ENCODE results near the gene MEAK7. TPM values are rescaled to one million over a fixed set of nuclear protein-coding genes. Genes with fewer than 3 reads are reported as not detected.

The MEAK7 gene
- total and polyA plus RNA-seq, 5 donors from 2014 or later, result 5.8 to 11.9 (median 7.9) TPM

DNA sequence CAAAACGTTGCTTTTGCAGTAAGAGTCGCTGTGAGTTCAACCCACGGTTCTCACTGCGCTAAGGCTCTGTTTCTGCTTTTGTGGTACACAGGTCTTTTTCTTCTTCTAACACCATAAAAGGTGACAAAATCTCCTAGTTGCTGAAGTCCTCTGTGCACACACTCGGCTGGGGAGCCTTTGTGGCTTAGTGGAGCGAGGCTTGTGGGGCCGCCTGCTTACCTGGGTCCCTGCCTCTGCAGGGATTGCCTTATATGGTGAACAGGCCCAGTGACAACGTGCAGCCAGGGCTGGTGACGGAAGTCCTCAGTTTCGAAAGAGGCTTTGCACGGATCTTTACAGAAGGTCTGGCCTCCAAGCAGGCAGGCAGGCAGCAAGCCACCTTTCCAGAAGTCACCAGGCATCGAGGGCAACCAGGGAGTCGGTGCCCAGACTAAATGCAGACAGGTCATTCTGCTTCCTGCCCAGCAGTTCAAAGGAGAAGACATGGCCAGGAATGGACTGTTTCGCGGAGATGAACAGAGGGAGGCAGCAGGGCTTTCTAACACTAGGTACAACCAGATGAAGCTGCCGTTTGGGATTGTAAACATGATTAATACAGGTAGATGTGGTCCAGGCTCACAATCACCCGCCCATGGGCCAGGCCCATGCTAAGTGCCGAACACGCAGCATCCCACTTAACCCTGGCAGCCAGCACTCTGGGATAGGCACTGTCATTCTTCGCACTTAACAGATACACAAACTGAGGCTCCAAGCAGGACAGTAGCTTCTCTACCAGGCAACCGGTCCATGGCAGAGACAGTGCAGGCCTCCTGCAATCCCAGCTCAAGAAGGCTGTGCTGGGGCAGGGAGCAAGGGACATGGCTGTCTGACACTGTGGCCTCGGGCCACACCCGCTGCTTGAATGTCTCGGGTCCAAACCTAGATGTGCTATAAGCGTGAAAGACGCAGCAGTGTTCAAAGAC, 10.7 kb upstream of the MEAK7 start:
- Histone ChIP-seq H3K4me1 (ENCODE audit: control insufficient read depth, insufficient read depth, low read length, poor library complexity, severe bottlenecking) (peaks cover 58% of the 10 kb centered on the region), H3K36me3 (ENCODE audit: control insufficient read depth, insufficient read depth, low read length) (no peaks in the 10 kb centered on the region), H3K4me3 (ENCODE audit: low read depth, low read length) (peak overlapping the region; percentile 55), H3K27ac (ENCODE audit: insufficient read depth, low read length, poor library complexity, severe bottlenecking) (peak overlapping the region; percentile 85), H3K27me3 (ENCODE audit: control insufficient read depth, insufficient read depth, low read length) (no peaks in the 10 kb centered on the region), H3K9me3 (ENCODE audit: control insufficient read depth in 2 of 2, low read length in 2 of 2) (no peaks in the 10 kb centered on the region)
- Mint-ChIP-seq H3K4me1 (peaks cover 25 to 80% (median 43%) of the 10 kb centered on the region in 4 donors), H3K27ac (peak overlapping the region; percentile 95 to 98 (median 96)), H3K4me3 (peak overlapping the region; percentile 66 to 82 (median 72)), H3K9me3 (peaks cover 0 to 1% (median 0%) of the 10 kb centered on the region in 7 donors), H3K36me3 (no peaks in the 10 kb centered on the region), H3K27me3 (no peaks in the 10 kb centered on the region)
- ATAC-seq (ENCODE audit: low read depth in 2 of 2) (peak; percentile 92 to 93), DNase-seq (peak; percentile 65 to 96 (median 84))

DNA sequence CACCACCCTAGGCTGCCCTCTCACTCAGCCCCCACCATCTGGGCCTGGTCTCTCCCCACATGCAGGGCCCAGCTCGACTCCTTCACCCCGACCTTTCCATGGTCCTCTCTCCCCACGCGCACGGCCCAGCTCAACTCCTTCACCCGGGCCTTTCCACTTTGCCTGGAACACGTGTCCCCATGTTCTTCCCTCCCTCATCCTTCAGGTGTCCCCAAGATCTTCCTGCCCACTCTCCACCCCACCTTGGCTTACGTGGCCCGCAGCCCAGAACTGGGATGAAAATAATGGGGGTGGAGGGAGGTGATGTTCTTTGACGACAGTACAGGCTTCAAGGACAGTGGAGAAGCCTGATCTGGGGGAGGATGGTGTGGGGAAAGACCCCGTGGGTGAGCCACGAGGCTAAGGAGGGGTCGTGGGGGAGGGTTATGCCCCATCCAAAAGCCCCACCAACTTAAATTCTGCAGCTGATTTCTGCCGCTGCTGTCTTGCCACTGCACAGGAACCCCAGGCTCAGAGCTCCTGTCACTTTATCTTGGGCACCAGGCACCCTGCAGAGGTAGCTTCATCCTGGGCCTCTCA, 9.9 kb upstream of the MEAK7 start:
- peak in 1 of 2 donors; percentile 1 for ATAC-seq (ENCODE audit: low read depth in 2 of 2)
- peak overlapping the region; percentile 95 to 98 (median 96) for H3K27ac Mint-ChIP-seq
- no peaks in the 10 kb centered on the region for H3K36me3 Mint-ChIP-seq
- Histone ChIP-seq H3K27me3 (ENCODE audit: control insufficient read depth, insufficient read depth, low read length) (no peaks in the 10 kb centered on the region), H3K27ac (ENCODE audit: insufficient read depth, low read length, poor library complexity, severe bottlenecking) (peak overlapping the region; percentile 85), H3K4me3 (ENCODE audit: low read depth, low read length) (peak overlapping the region; percentile 52), H3K9me3 (ENCODE audit: control insufficient read depth in 2 of 2, low read length in 2 of 2) (no peaks in the 10 kb centered on the region), H3K4me1 (ENCODE audit: control insufficient read depth, insufficient read depth, low read length, poor library complexity, severe bottlenecking) (peaks cover 58% of the 10 kb centered on the region), H3K36me3 (ENCODE audit: control insufficient read depth, insufficient read depth, low read length) (no peaks in the 10 kb centered on the region)
- peak in 1 of 3 donors; percentile 13 for DNase-seq
- peak overlapping the region; percentile 66 to 82 (median 72) for H3K4me3 Mint-ChIP-seq
- peaks cover 0 to 2% (median 0%) of the 10 kb centered on the region in 7 donors for H3K9me3 Mint-ChIP-seq
- peaks cover 25 to 73% (median 43%) of the 10 kb centered on the region in 4 donors for H3K4me1 Mint-ChIP-seq
- no peaks in the 10 kb centered on the region for H3K27me3 Mint-ChIP-seq

DNA sequence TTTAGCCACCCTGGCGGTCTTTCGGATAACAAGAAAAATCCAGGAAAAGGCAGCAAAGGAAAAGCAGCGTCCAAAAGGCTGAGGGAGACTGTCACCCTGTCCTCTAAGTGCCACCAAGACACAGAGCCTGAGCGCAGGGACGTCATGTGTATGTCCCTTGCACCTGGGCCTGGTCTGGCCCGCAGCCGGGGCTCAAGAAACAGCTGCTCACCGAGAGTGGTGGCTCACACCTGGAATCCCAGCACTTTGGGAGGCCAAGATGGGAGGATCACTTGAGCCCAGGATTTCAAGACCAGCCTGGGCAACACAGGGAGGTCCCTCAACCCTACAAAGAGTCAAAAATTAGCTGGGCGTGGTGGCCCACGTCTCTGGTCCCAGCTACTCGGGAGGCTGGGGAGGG, 9.2 kb upstream of the MEAK7 start:
- H3K9me3 ChIP-seq (ENCODE audit: control insufficient read depth in 2 of 2, low read length in 2 of 2), result no peaks in the 10 kb centered on the region
- Mint-ChIP-seq H3K27ac (peak overlapping the region; percentile 95 to 98 (median 96)), H3K36me3 (no peaks in the 10 kb centered on the region), H3K4me3 (peak overlapping the region; percentile 21 to 75 (median 64)), H3K4me1 (peaks cover 28 to 68% (median 44%) of the 10 kb centered on the region in 4 donors), H3K9me3 (peaks cover 0 to 2% (median 0%) of the 10 kb centered on the region in 7 donors), H3K27me3 (no peaks in the 10 kb centered on the region)
- H3K36me3 ChIP-seq (ENCODE audit: control insufficient read depth, insufficient read depth, low read length), result no peaks in the 10 kb centered on the region
- no peaks in the 10 kb centered on the region for H3K27me3 ChIP-seq (ENCODE audit: control insufficient read depth, insufficient read depth, low read length)
- H3K4me3 ChIP-seq (ENCODE audit: low read depth, low read length), result no peak overlapping the region
- H3K4me1 ChIP-seq (ENCODE audit: control insufficient read depth, insufficient read depth, low read length, poor library complexity, severe bottlenecking), result peaks cover 62% of the 10 kb centered on the region
- no peak for ATAC-seq (ENCODE audit: low read depth in 2 of 2)
- no peak for DNase-seq
- H3K27ac ChIP-seq (ENCODE audit: insufficient read depth, low read length, poor library complexity, severe bottlenecking), result peak overlapping the region; percentile 85

DNA sequence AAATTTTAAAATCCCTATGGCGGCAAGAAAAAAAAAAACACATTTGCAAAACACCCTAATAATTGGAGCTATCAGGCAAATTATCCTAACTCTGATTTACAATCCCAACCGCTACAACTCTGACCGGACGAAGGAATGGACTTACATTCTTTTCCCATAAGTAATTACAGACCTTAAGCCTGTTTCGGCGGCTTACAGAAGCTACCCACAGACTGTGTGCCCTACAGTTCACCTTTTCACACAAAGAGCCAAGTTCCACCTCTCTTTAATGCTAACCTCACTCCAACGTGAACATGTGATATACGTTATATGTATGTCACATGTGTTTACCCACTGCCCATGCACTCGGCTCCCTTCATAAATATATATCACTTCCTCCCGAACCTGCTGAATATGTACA, 8.7 kb upstream of the MEAK7 start:
- Histone ChIP-seq H3K9me3 (ENCODE audit: control insufficient read depth in 2 of 2, low read length in 2 of 2) (no peaks in the 10 kb centered on the region), H3K4me1 (ENCODE audit: control insufficient read depth, insufficient read depth, low read length, poor library complexity, severe bottlenecking) (peaks cover 63% of the 10 kb centered on the region), H3K27ac (ENCODE audit: insufficient read depth, low read length, poor library complexity, severe bottlenecking) (peak overlapping the region; percentile 85), H3K27me3 (ENCODE audit: control insufficient read depth, insufficient read depth, low read length) (no peaks in the 10 kb centered on the region), H3K4me3 (ENCODE audit: low read depth, low read length) (no peak overlapping the region), H3K36me3 (ENCODE audit: control insufficient read depth, insufficient read depth, low read length) (no peaks in the 10 kb centered on the region)
- no peaks in the 10 kb centered on the region for H3K27me3 Mint-ChIP-seq
- H3K27ac Mint-ChIP-seq, result peak overlapping the region; percentile 95 to 98 (median 96)
- no peak for DNase-seq
- peak overlapping the region in 3 of 4 donors; percentile 5 to 59 (median 21) for H3K4me3 Mint-ChIP-seq
- H3K36me3 Mint-ChIP-seq, result no peaks in the 10 kb centered on the region
- peaks cover 0 to 2% (median 0%) of the 10 kb centered on the region in 7 donors for H3K9me3 Mint-ChIP-seq
- no peak for ATAC-seq (ENCODE audit: low read depth in 2 of 2)
- peaks cover 31 to 69% (median 48%) of the 10 kb centered on the region in 4 donors for H3K4me1 Mint-ChIP-seq

- peak overlapping the region in 1 of 4 donors; percentile 79 for H3K4me3 Mint-ChIP-seq
- Histone ChIP-seq H3K4me1 (ENCODE audit: control insufficient read depth, insufficient read depth, low read length, poor library complexity, severe bottlenecking) (peaks cover 68% of the 10 kb centered on the region), H3K36me3 (ENCODE audit: control insufficient read depth, insufficient read depth, low read length) (no peaks in the 10 kb centered on the region), H3K27ac (ENCODE audit: insufficient read depth, low read length, poor library complexity, severe bottlenecking) (peak overlapping the region; percentile 85), H3K9me3 (ENCODE audit: control insufficient read depth in 2 of 2, low read length in 2 of 2) (no peaks in the 10 kb centered on the region), H3K27me3 (ENCODE audit: control insufficient read depth, insufficient read depth, low read length) (no peaks in the 10 kb centered on the region), H3K4me3 (ENCODE audit: low read depth, low read length) (peak overlapping the region; percentile 50)
- no peak for DNase-seq
- ATAC-seq (ENCODE audit: low read depth in 2 of 2), result no peak
- H3K27ac Mint-ChIP-seq, result peak overlapping the region; percentile 74 to 85 (median 82)
- no peaks in the 10 kb centered on the region for H3K36me3 Mint-ChIP-seq
- H3K4me1 Mint-ChIP-seq, result peaks cover 30 to 72% (median 51%) of the 10 kb centered on the region in 4 donors
- no peaks in the 10 kb centered on the region for H3K27me3 Mint-ChIP-seq
- H3K9me3 Mint-ChIP-seq, result peaks cover 0 to 2% (median 0%) of the 10 kb centered on the region in 7 donors
Observed at GRCh38 chr16:84511831-84512230, 7.4 kb upstream of the MEAK7 start.

DNA sequence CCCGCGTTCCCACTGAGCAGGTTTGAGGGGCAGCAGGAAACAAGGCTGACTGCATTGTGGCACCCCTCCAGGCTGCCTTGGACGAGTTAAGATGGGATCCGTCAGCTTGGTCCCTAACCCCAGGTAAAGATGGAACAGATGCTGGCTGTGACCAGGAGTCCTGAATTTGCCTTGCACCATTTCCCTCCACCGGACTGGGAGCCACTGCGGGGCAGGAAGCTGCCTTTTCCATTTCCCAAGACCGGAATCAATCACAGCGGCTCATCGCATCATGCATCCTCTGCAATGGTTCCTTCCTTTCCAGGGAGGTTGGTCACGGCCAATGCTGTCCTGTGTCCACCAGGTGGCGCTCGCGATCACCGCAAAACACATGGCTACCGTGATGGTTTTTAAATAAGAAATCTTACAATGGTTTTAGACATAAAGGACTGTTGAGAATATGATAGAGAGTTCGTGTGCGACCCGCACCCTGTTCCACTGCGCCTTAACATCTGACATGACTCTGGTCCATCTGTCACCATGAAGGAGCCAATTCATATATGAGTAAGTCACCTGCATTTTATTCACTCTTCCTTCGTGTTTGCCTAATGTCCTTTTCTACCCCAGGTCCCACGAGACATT, 6.8 kb upstream of the MEAK7 start:
- peak; percentile 27 to 37 for ATAC-seq (ENCODE audit: low read depth in 2 of 2)
- no peaks in the 10 kb centered on the region for H3K27me3 Mint-ChIP-seq
- peaks cover 70% of the 10 kb centered on the region for H3K4me1 ChIP-seq (ENCODE audit: control insufficient read depth, insufficient read depth, low read length, poor library complexity, severe bottlenecking)
- H3K27ac ChIP-seq (ENCODE audit: insufficient read depth, low read length, poor library complexity, severe bottlenecking), result peak overlapping the region; percentile 85
- H3K4me3 Mint-ChIP-seq, result peak overlapping the region; percentile 2 to 79 (median 49)
- peak overlapping the region; percentile 74 to 85 (median 82) for H3K27ac Mint-ChIP-seq
- H3K4me1 Mint-ChIP-seq, result peaks cover 30 to 71% (median 50%) of the 10 kb centered on the region in 4 donors
- no peaks in the 10 kb centered on the region for H3K36me3 ChIP-seq (ENCODE audit: control insufficient read depth, insufficient read depth, low read length)
- H3K9me3 ChIP-seq (ENCODE audit: control insufficient read depth in 2 of 2, low read length in 2 of 2), result no peaks in the 10 kb centered on the region
- peak; percentile 67 to 90 (median 86) for DNase-seq
- H3K9me3 Mint-ChIP-seq, result peaks cover 0 to 2% (median 0%) of the 10 kb centered on the region in 7 donors
- no peaks in the 10 kb centered on the region for H3K36me3 Mint-ChIP-seq
- H3K27me3 ChIP-seq (ENCODE audit: control insufficient read depth, insufficient read depth, low read length), result no peaks in the 10 kb centered on the region
- H3K4me3 ChIP-seq (ENCODE audit: low read depth, low read length), result peak overlapping the region; percentile 50
